ENCODE measurements around the gene CNTN5. TPM values are rescaled to one million over a fixed set of nuclear protein-coding genes. Genes with fewer than 3 reads are reported as not detected.

CNTN5 gene
- total RNA-seq, 1 donor from 2014 or later: 17.7 TPM

DNA sequence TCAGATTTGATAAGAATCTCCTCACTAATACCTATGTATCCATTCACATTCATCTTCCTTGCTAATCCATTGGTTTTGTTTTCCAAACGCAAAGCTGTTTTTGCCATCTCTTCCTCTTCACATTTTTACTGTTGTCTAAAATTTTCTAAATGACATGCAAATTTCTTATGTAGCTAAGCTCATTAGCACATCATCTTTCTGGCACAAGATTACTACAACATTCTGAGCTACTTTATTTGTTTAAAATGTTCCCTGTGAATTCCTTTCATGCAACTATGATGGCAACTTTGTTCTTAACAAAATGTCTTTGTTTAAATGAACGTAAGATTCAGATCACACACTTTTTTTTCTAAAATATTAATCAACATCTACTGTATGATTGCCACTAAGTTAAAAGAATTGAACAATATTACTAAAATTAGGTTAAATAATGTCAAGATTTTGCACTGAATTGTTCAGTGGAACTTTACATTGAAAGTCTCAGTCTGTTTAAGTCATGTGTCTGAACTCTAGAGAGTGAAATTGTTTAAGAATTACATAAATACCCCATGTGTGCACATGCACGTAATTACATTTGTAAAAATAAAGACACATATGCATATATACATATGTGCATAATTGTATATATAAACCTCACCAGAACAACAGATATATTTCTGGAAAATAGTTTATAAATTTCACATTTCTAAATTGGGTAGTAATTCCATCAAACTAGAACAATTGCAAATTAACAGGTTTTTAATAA is 688.4 kb downstream of the CNTN5 start:
- Mint-ChIP-seq H3K4me3 (no peak overlapping the region), H3K27me3 (ENCODE audit: low read depth) (peaks cover 2% of the 10 kb centered on the region), H3K4me1 (peaks cover 17% of the 10 kb centered on the region), H3K9me3 (peaks cover 13% of the 10 kb centered on the region), H3K36me3 (no peaks in the 10 kb centered on the region), H3K27ac (no peak overlapping the region)
- no peak for DNase-seq (ENCODE audit: low spot score in 2 of 2, unreplicated experiment in 2 of 2)
- no peak for TF ChIP-seq CTCF (IDR thresholded peaks at IDR 0.05; ENCODE audit: unreplicated experiment)

- TF ChIP-seq CTCF (IDR thresholded peaks at IDR 0.05; ENCODE audit: unreplicated experiment): no peak
- Mint-ChIP-seq H3K36me3 (peaks cover 8% of the 10 kb centered on the region), H3K27me3 (ENCODE audit: low read depth) (no peaks in the 10 kb centered on the region), H3K9me3 (peaks cover 32% of the 10 kb centered on the region), H3K4me3 (no peak overlapping the region), H3K4me1 (no peaks in the 10 kb centered on the region), H3K27ac (no peak overlapping the region)
- no peak for DNase-seq (ENCODE audit: low spot score in 2 of 2, unreplicated experiment in 2 of 2)
Observed at GRCh38 chr11:99716302-99716701, 695.6 kb downstream of the CNTN5 start.

- peaks cover 27% of the 10 kb centered on the region for H3K9me3 Mint-ChIP-seq
- no peak for DNase-seq (ENCODE audit: low spot score in 2 of 2, unreplicated experiment in 2 of 2)
- peaks cover 10% of the 10 kb centered on the region for H3K36me3 Mint-ChIP-seq
- no peaks in the 10 kb centered on the region for H3K4me1 Mint-ChIP-seq
- no peak overlapping the region for H3K27ac Mint-ChIP-seq
- TF ChIP-seq CTCF (IDR thresholded peaks at IDR 0.05; ENCODE audit: unreplicated experiment): no peak
- H3K27me3 Mint-ChIP-seq (ENCODE audit: low read depth): no peaks in the 10 kb centered on the region
- H3K4me3 Mint-ChIP-seq: no peak overlapping the region
Observed at GRCh38 chr11:99718291-99718690, 697.5 kb downstream of the CNTN5 start.

GRCh38 chr11:99739464-99740089 is 718.8 kb downstream of the CNTN5 start:
- no peaks in the 10 kb centered on the region for H3K9me3 Mint-ChIP-seq
- peaks cover 41% of the 10 kb centered on the region for H3K4me1 Mint-ChIP-seq
- H3K27me3 Mint-ChIP-seq (ENCODE audit: low read depth): no peaks in the 10 kb centered on the region
- H3K27ac Mint-ChIP-seq: no peak overlapping the region
- H3K4me3 Mint-ChIP-seq: no peak overlapping the region
- TF ChIP-seq CTCF (IDR thresholded peaks at IDR 0.05; ENCODE audit: unreplicated experiment): peak; percentile 82
- H3K36me3 Mint-ChIP-seq: no peaks in the 10 kb centered on the region
- no peak for DNase-seq (ENCODE audit: low spot score in 2 of 2, unreplicated experiment in 2 of 2)

DNA sequence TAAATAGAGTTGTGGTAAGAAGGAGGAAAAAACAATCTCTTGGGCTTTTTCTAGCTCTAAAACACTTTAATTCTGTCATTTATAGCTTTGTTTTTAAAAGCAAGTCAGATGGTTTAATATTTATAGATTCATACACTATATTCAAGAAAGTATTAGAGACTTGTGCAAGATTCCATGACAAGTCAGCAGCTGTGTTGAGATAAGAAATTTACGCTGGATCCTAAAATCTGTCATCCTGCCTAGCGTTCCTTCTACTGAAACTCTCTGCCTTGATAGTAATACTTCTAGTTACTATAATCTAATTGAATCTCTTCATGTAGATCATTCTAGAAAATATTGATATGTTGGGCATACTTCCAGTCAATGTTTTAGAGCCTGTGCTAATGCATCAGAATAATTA is 721.8 kb downstream of the CNTN5 start:
- peak overlapping the region; percentile 52 for H3K27ac Mint-ChIP-seq
- no peak for DNase-seq (ENCODE audit: low spot score in 2 of 2, unreplicated experiment in 2 of 2)

More for the DNA sequence above, 721.8 kb downstream of the CNTN5 start:
- Mint-ChIP-seq H3K36me3 (no peaks in the 10 kb centered on the region), H3K27me3 (ENCODE audit: low read depth) (no peaks in the 10 kb centered on the region), H3K4me3 (no peak overlapping the region), H3K4me1 (peaks cover 41% of the 10 kb centered on the region), H3K9me3 (peaks cover 3% of the 10 kb centered on the region)
- no peak for TF ChIP-seq CTCF (IDR thresholded peaks at IDR 0.05; ENCODE audit: unreplicated experiment)
